Endothelial cell of umbilical vein (primary cell): ENCODE measurements around the gene GTF2H3. TPM values are rescaled to one million over a fixed set of nuclear protein-coding genes. Genes with fewer than 3 reads are reported as not detected.

ENCODE experiments used
- BruUV-seq: library from RNA; stranded (reverse); fragments of 400-500 nt; replicated peaks from 2 replicates; lab custom pipeline; 2021; lab: Mats Ljungman, UMichigan
- CTCF ChIA-PET: fragments of 300-600, 350-600 bp; sonication (Branson Sonifier 250); formaldehyde crosslinking; loops from one replicate; lab custom pipeline; 2021; ENCODE audit warnings: antibody characterized with exemption, inconsistent platforms; lab: Charles Lee
- POLR2A ChIA-PET: fragments of 300-600, 350-600 bp; sonication (Branson Sonifier 250); formaldehyde crosslinking; loops from one replicate; lab custom pipeline; 2021; ENCODE audit warnings: antibody characterized with exemption, inconsistent platforms; lab: Charles Lee
- DNase-seq: peaks from one replicate; pipeline ENCODE4 v3.0.0-alpha.2; 2011; ENCODE audit warnings: low read depth, low spot score
- FAIRE-seq: peaks from 2 replicates; lab custom pipeline; 2011; peaks lifted over from hg19 to GRCh38; lab: Jason Lieb, UNC
- H2AFZ ChIP-seq: 2 replicates; pipeline ENCODE4 v1.6.0; 2012; ENCODE audit warnings: low read depth, low read length, control low read depth, inconsistent platforms
- H3K27ac ChIP-seq: 2 replicates; pipeline ENCODE4 v1.5.1; 2011; ENCODE audit warnings: low read depth, mild to moderate bottlenecking, control low read depth, low read length, moderate library complexity; ENCODE audit not compliant: insufficient read depth
- H3K27me3 ChIP-seq, 2 experiments: 2 replicates each; pipeline versions ENCODE4 v1.6.0 to v1.6.1; 2011; ENCODE audit warnings: low read length in 2 of 2, mixed read lengths in 1 of 2; ENCODE audit not compliant: control insufficient read depth in 2 of 2, insufficient read depth in 2 of 2
- H3K36me3 ChIP-seq, 2 experiments: 2 replicates in 1 of 2; 3 replicates in 1 of 2; pipeline ENCODE4 v1.5.1; 2011; ENCODE audit warnings: low read length in 2 of 2, mild to moderate bottlenecking in 1 of 2, moderate library complexity in 1 of 2; ENCODE audit not compliant: control insufficient read depth in 2 of 2, insufficient read depth in 2 of 2; ENCODE audit errors: extremely low read depth in 1 of 2
- H3K4me1 ChIP-seq: 3 replicates; pipeline ENCODE4 v1.5.1; 2011; ENCODE audit warnings: mild to moderate bottlenecking, low read length; ENCODE audit not compliant: control insufficient read depth, insufficient read depth; ENCODE audit errors: extremely low read depth
- H3K4me2 ChIP-seq: 2 replicates; pipeline ENCODE4 v1.6.1; 2011; ENCODE audit warnings: low read length, control low read depth, mixed read lengths; ENCODE audit not compliant: insufficient read depth
- H3K4me3 ChIP-seq, 3 experiments: fragments of 200-600 bp in 1 of 3; sonication (generic), shearing (Covaris generic) in 1 of 3; replicated peaks in 1 of 3; 2 replicates each; pipeline ENCODE4 v1.5.1; 2011 to 2016; ENCODE audit warnings: control low read depth in 3 of 3, low read length in 3 of 3, mild to moderate bottlenecking in 2 of 3, inconsistent platforms in 1 of 3, low read depth in 1 of 3, moderate library complexity in 1 of 3; ENCODE audit not compliant: insufficient read depth in 1 of 3
- H3K79me2 ChIP-seq: 2 replicates; pipeline ENCODE4 v1.6.0; 2012; ENCODE audit warnings: low read length, inconsistent platforms; ENCODE audit not compliant: control insufficient read depth, insufficient read depth
- H3K9ac ChIP-seq: replicated peaks from 2 replicates; pipeline ENCODE3; 2011; ENCODE audit warnings: low read length, control low read depth; ENCODE audit not compliant: insufficient read depth; ENCODE audit errors: extremely low read depth
- H3K9me1 ChIP-seq: replicated peaks from 3 replicates; pipeline ENCODE4 v1.6.0; 2011; ENCODE audit warnings: mild to moderate bottlenecking, low read length; ENCODE audit not compliant: control insufficient read depth, insufficient read depth; ENCODE audit errors: extremely low read depth
- H3K9me3 ChIP-seq: replicated peaks from 2 replicates; pipeline ENCODE4 v1.5.1; 2012; ENCODE audit warnings: low read length, inconsistent platforms; ENCODE audit not compliant: control insufficient read depth, insufficient read depth
- H4K20me1 ChIP-seq: replicated peaks from 2 replicates; pipeline ENCODE3; 2011; ENCODE audit warnings: mild to moderate bottlenecking, low read length; ENCODE audit not compliant: control insufficient read depth, insufficient read depth; ENCODE audit errors: extremely low read depth
- EZH2 ChIP-seq: IDR thresholded peaks from 2 replicates; pipeline ENCODE4 v1.6.1; 2012; ENCODE audit warnings: borderline replicate concordance, low read depth, mild to moderate bottlenecking, moderate library complexity, low read length, inconsistent platforms; ENCODE audit not compliant: severe bottlenecking
- FOS ChIP-seq: IDR thresholded peaks from 2 replicates; pipeline ENCODE4 v1.6.1; 2011; ENCODE audit warnings: mild to moderate bottlenecking, low read length, moderate library complexity, borderline replicate concordance; ENCODE audit not compliant: insufficient read depth
- GATA2 ChIP-seq: IDR thresholded peaks from 2 replicates; pipeline ENCODE4 v1.7.0; 2011; ENCODE audit warnings: low read depth, mild to moderate bottlenecking, moderate library complexity, mixed read lengths, low read length; ENCODE audit not compliant: insufficient read length, insufficient read depth
- JUN ChIP-seq: IDR thresholded peaks from 2 replicates; pipeline ENCODE4 v1.6.1; 2011; ENCODE audit warnings: borderline replicate concordance, low read depth; ENCODE audit not compliant: insufficient read length, insufficient read depth
- MYC ChIP-seq: IDR thresholded peaks from one replicate; pipeline ENCODE4 v1.6.1; 2011; ENCODE audit warnings: mild to moderate bottlenecking, low read depth, low read length
- POLR2A ChIP-seq: IDR thresholded peaks from 2 replicates; pipeline ENCODE4 v1.6.1; 2012; ENCODE audit warnings: low read depth, mild to moderate bottlenecking, control low read depth, low read length
- POLR2AphosphoS5 ChIP-seq: IDR thresholded peaks from 2 replicates; pipeline ENCODE4 v1.6.1; 2012; ENCODE audit warnings: low read depth, mild to moderate bottlenecking, control low read depth, low read length, moderate library complexity; ENCODE audit not compliant: insufficient read depth
- dilution Hi-C: fragments of 300-500 bp; cut with MboI; formaldehyde crosslinking; loops from one replicate; pipeline ENCODE4 v1.15.0; 2019; ENCODE audit warnings: low sequenced_read_pairs; ENCODE audit not compliant: extremely low pct_ligation_motif_present
- intact Hi-C: fragments of 100-400 bp; cut with micrococcal nuclease; formaldehyde crosslinking; loops from one replicate; pipeline ENCODE4 v1.10.0; 2022
- polyA plus RNA-seq, 4 experiments: library from polyadenylated mRNA; depleted of rRNA in 3 of 4; stranded (reverse) in 3 of 4; unstranded in 1 of 4; fragments of >200 nt; gene quantifications; 2 replicates each; pipeline versions ENCODE4 v1.2.1 to v1.2.3, GENCODE V29; 2011 to 2012; ENCODE audit warnings: missing spikeins in 1 of 4
- total RNA-seq: library from RNA; stranded (reverse); gene quantifications from 2 replicates; pipeline ENCODE4 v1.2.3, GENCODE V29; 2021
- TF ChIP-seq, protein P1 (sequence below): IDR thresholded peaks from 2 replicates; pipeline ENCODE4 v1.6.1; 2011; ENCODE audit not compliant: insufficient read depth, insufficient read length
- TF ChIP-seq, protein P2 (sequence below), 2 donors: IDR thresholded peaks; 1 replicate in 1 of 2; 2 replicates in 1 of 2; pipeline ENCODE4 v1.5.1; 2011; ENCODE audit warnings: low read length in 2 of 2, mild to moderate bottlenecking in 2 of 2, moderate library complexity in 2 of 2, control low read depth in 1 of 2, inconsistent platforms in 1 of 2, low read depth in 1 of 2; ENCODE audit not compliant: insufficient read depth in 1 of 2; ENCODE audit errors: extremely low read depth in 1 of 2

The GTF2H3 gene
- total and polyA plus RNA-seq, 2 donors (not counting 3 experiments of a cell fraction or from before 2014, with no cell fraction given) = 17.8 to 31.3 TPM

DNA sequence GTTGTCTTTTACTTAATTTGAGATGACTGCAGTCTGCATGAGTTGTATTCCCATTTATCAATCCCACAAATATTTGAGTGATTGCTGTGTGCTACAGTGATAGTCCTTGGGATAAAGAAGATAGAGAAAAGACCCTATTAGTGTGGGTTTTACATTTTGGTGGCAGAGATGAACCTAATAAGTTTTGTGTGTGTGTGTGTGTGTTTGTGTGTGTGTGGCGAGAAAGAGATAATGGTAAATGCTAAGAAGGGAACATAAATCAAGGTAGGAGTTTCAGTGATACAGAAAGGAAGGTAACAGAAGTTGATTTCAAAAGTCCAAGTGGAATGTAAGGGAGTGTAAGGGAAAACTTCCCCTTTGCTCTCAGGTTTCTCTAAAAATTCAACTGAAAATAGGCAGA is 34.3 kb upstream of the GTF2H3 start:
- FAIRE-seq (no peak), DNase-seq (no peak)
- Histone ChIP-seq H2AFZ (no peak overlapping the region), H3K27ac (no peak overlapping the region), H3K79me2 (peaks cover 42% of the 10 kb centered on the region), H4K20me1 (no peaks in the 10 kb centered on the region), H3K4me1 (peaks cover 7% of the 10 kb centered on the region), H3K36me3 (peaks cover 5 to 14% of the 10 kb centered on the region in 2 experiments), H3K9me3 (no peaks in the 10 kb centered on the region), H3K27me3 (no peaks in the 10 kb centered on the region), H3K4me2 (no peak overlapping the region), H3K4me3 (no peak overlapping the region), H3K9me1 (no peaks in the 10 kb centered on the region), H3K9ac (no peak overlapping the region)
- dilution Hi-C loops = no loop called here
- no TSS peak for BruUV-seq
- POLR2A ChIA-PET = no interaction called here
- no peak for TF ChIP-seq EZH2
- no peak for TF ChIP-seq FOS
- no peak for TF ChIP-seq GATA2
- TF ChIP-seq JUN = no peak
- TF ChIP-seq, protein P1, sequence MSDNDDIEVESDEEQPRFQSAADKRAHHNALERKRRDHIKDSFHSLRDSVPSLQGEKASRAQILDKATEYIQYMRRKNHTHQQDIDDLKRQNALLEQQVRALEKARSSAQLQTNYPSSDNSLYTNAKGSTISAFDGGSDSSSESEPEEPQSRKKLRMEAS = no peak
- TF ChIP-seq POLR2A = no peak
- TF ChIP-seq, protein P2, sequence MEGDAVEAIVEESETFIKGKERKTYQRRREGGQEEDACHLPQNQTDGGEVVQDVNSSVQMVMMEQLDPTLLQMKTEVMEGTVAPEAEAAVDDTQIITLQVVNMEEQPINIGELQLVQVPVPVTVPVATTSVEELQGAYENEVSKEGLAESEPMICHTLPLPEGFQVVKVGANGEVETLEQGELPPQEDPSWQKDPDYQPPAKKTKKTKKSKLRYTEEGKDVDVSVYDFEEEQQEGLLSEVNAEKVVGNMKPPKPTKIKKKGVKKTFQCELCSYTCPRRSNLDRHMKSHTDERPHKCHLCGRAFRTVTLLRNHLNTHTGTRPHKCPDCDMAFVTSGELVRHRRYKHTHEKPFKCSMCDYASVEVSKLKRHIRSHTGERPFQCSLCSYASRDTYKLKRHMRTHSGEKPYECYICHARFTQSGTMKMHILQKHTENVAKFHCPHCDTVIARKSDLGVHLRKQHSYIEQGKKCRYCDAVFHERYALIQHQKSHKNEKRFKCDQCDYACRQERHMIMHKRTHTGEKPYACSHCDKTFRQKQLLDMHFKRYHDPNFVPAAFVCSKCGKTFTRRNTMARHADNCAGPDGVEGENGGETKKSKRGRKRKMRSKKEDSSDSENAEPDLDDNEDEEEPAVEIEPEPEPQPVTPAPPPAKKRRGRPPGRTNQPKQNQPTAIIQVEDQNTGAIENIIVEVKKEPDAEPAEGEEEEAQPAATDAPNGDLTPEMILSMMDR (IDR thresholded peaks at IDR 0.05; ENCODE audit: extremely low read depth in 1 of 2, insufficient read depth in 1 of 2, low read depth in 1 of 2, low read length in 2 of 2) = no peak
- TF ChIP-seq MYC = no peak
- TF ChIP-seq POLR2AphosphoS5 = no peak
- intact Hi-C loops = no loop called here
- CTCF ChIA-PET = no interaction called here
